ENCODE measurements around the gene BPI. TPM values are rescaled to one million over a fixed set of nuclear protein-coding genes. Genes with fewer than 3 reads are reported as not detected.
A peak's percentile ranks its signal among the peaks of the same experiment; 100 is the strongest.

Gene BPI
- total and polyA plus RNA-seq, 8 donors, result 0.35 to 3.2 (median 0.79) TPM

- peaks cover 0 to 11% of the 10 kb centered on the region in 2 donors for H3K4me1 ChIP-seq
- H3K9me3 ChIP-seq, result no peaks in the 10 kb centered on the region
- peaks cover 0 to 3% of the 10 kb centered on the region in 2 donors for H3K27me3 ChIP-seq
- no peaks in the 10 kb centered on the region for H3K36me3 ChIP-seq
- H3K27ac ChIP-seq, result no peak overlapping the region
- TF ChIP-seq CTCF (IDR thresholded peaks at IDR 0.05), result no peak
- ATAC-seq (peak; percentile 80), DNase-seq (no peak)
- H3K4me3 ChIP-seq, result no peak overlapping the region
- intact Hi-C loops (cut with DNase I), result no loop called here
These were observed 32.9 kb upstream of the BPI start for GRCh38 chr20:38270869-38271605.

GRCh38 chr20:38271608-38272120, 32.3 kb upstream of the BPI start:
- no peak for ATAC-seq
- Histone ChIP-seq H3K27ac (no peak overlapping the region), H3K36me3 (no peaks in the 10 kb centered on the region), H3K27me3 (peaks cover 0 to 3% of the 10 kb centered on the region in 2 donors), H3K9me3 (no peaks in the 10 kb centered on the region), H3K4me1 (peaks cover 0 to 14% of the 10 kb centered on the region in 2 donors), H3K4me3 (no peak overlapping the region)
- intact Hi-C loops (cut with DNase I), result no loop called here
- no peak for TF ChIP-seq CTCF (IDR thresholded peaks at IDR 0.05)
- DNase-seq, result no peak

GRCh38 chr20:38272398-38272797, 31.6 kb upstream of the BPI start:
- Histone ChIP-seq H3K9me3 (no peaks in the 10 kb centered on the region), H3K27ac (no peak overlapping the region), H3K36me3 (no peaks in the 10 kb centered on the region), H3K4me3 (no peak overlapping the region), H3K27me3 (peaks cover 0 to 3% of the 10 kb centered on the region in 2 donors), H3K4me1 (peaks cover 0 to 14% of the 10 kb centered on the region in 2 donors)
- intact Hi-C loops (cut with DNase I), result no loop called here
- no peak for ATAC-seq
- no peak for TF ChIP-seq CTCF (IDR thresholded peaks at IDR 0.05)
- no peak for DNase-seq

GRCh38 chr20:38272961-38273360, 31.0 kb upstream of the BPI start:
- Histone ChIP-seq H3K4me1 (peaks cover 0 to 14% of the 10 kb centered on the region in 2 donors), H3K27me3 (peaks cover 0 to 3% of the 10 kb centered on the region in 2 donors), H3K9me3 (no peaks in the 10 kb centered on the region), H3K27ac (no peak overlapping the region), H3K4me3 (no peak overlapping the region), H3K36me3 (no peaks in the 10 kb centered on the region)
- DNase-seq, result no peak
- intact Hi-C loops (cut with DNase I), result no loop called here
- TF ChIP-seq CTCF (IDR thresholded peaks at IDR 0.05), result no peak
- ATAC-seq, result peak; percentile 11

GRCh38 chr20:38275815-38276550, 28.0 kb upstream of the BPI start:
- Histone ChIP-seq H3K27ac (peak overlapping the region in 1 of 2 donors; percentile 49), H3K36me3 (no peaks in the 10 kb centered on the region), H3K9me3 (no peaks in the 10 kb centered on the region), H3K4me1 (peaks cover 0 to 14% of the 10 kb centered on the region in 2 donors), H3K27me3 (no peaks in the 10 kb centered on the region), H3K4me3 (no peak overlapping the region)
- DNase-seq (no peak), ATAC-seq (peak; percentile 44)
- no peak for TF ChIP-seq CTCF (IDR thresholded peaks at IDR 0.05)
- intact Hi-C loops (cut with DNase I), result no loop called here

Data from left lung (tissue), 10 donors.